BE2C (cell line): ENCODE measurements around the gene MMP28.

Experiments used
- DNase-seq: peaks from one replicate; pipeline ENCODE4 v3.0.0-alpha.2; 2020
- H3K27me3 ChIP-seq: fragments of 250-450 bp; sonication (Bioruptor Pico); 2 replicates; pipeline ENCODE4 v1.5.1; 2020; ENCODE audit warnings: mild to moderate bottlenecking
- H3K36me3 ChIP-seq: fragments of 250-450 bp; sonication (Bioruptor Pico); 2 replicates; pipeline ENCODE4 v1.5.1; 2020; ENCODE audit warnings: mild to moderate bottlenecking
- H3K4me1 ChIP-seq: fragments of 250-450 bp; sonication (Bioruptor Pico); 2 replicates; pipeline ENCODE4 v1.5.1; 2020
- H3K4me3 ChIP-seq: 2 replicates; pipeline ENCODE4 v1.5.1; 2011; ENCODE audit warnings: low read depth, low read length
- H3K9me3 ChIP-seq: fragments of 250-450 bp; sonication (Bioruptor Pico); 2 replicates; pipeline ENCODE4 v1.5.1; 2020
- CTCF ChIP-seq: IDR thresholded peaks from 2 replicates; pipeline ENCODE4 v1.5.1; 2012; ENCODE audit warnings: mild to moderate bottlenecking, low read depth, low read length

MMP28 gene

GRCh38 chr17:35726127-35726952 lies 69.1 kb downstream of the MMP28 start:
- DNase-seq, result peak; percentile 94
- H3K4me1 ChIP-seq, result peaks cover 24% of the 10 kb centered on the region
- no peaks in the 10 kb centered on the region for H3K27me3 ChIP-seq
- TF ChIP-seq CTCF, result no peak
- no peak overlapping the region for H3K4me3 ChIP-seq
- no peaks in the 10 kb centered on the region for H3K9me3 ChIP-seq
- peaks cover 26% of the 10 kb centered on the region for H3K36me3 ChIP-seq

GRCh38 chr17:35725802-35726126 lies 69.7 kb downstream of the MMP28 start:
- Histone ChIP-seq H3K36me3 (peaks cover 26% of the 10 kb centered on the region), H3K4me1 (peaks cover 24% of the 10 kb centered on the region), H3K4me3 (no peak overlapping the region), H3K9me3 (no peaks in the 10 kb centered on the region), H3K27me3 (no peaks in the 10 kb centered on the region)
- DNase-seq, result no peak
- no peak for TF ChIP-seq CTCF

GRCh38 chr17:35725058-35725457 lies 70.4 kb downstream of the MMP28 start:
- Histone ChIP-seq H3K4me1 (peaks cover 24% of the 10 kb centered on the region), H3K36me3 (peaks cover 26% of the 10 kb centered on the region), H3K9me3 (no peaks in the 10 kb centered on the region)

GRCh38 chr17:35723735-35724134 lies 71.7 kb downstream of the MMP28 start:
- TF ChIP-seq CTCF, result no peak

More at GRCh38 chr17:35725058-35725457, 70.4 kb downstream of the MMP28 start:
- DNase-seq, result no peak
- H3K27me3 ChIP-seq, result no peaks in the 10 kb centered on the region
- H3K4me3 ChIP-seq, result no peak overlapping the region
- no peak for TF ChIP-seq CTCF

GRCh38 chr17:35717475-35717874 lies 78.0 kb downstream of the MMP28 start:
- Histone ChIP-seq H3K4me3 (no peak overlapping the region), H3K27me3 (no peaks in the 10 kb centered on the region), H3K4me1 (peaks cover 29% of the 10 kb centered on the region), H3K9me3 (no peaks in the 10 kb centered on the region), H3K36me3 (peaks cover 23% of the 10 kb centered on the region)
- no peak for DNase-seq
- no peak for TF ChIP-seq CTCF

More at GRCh38 chr17:35723735-35724134, 71.7 kb downstream of the MMP28 start:
- no peak for DNase-seq
- Histone ChIP-seq H3K4me1 (peaks cover 24% of the 10 kb centered on the region), H3K36me3 (peaks cover 31% of the 10 kb centered on the region), H3K4me3 (no peak overlapping the region), H3K9me3 (no peaks in the 10 kb centered on the region), H3K27me3 (no peaks in the 10 kb centered on the region)

GRCh38 chr17:35716897-35717465 lies 78.5 kb downstream of the MMP28 start:
- Histone ChIP-seq H3K27me3 (no peaks in the 10 kb centered on the region), H3K4me3 (no peak overlapping the region), H3K4me1 (peaks cover 29% of the 10 kb centered on the region), H3K9me3 (no peaks in the 10 kb centered on the region), H3K36me3 (peaks cover 23% of the 10 kb centered on the region)
- no peak for TF ChIP-seq CTCF
- DNase-seq, result no peak
